Common myeloid progenitor, CD34-positive (primary cell): ENCODE measurements around the gene SLC2A4. TPM values are rescaled to one million over a fixed set of nuclear protein-coding genes. Genes with fewer than 3 reads are reported as not detected.

ENCODE experiments used
- CTCF ChIA-PET: fragments of 350-600 bp; sonication (Branson Sonifier 250); formaldehyde crosslinking; loops from one replicate; lab custom pipeline; 2021; ENCODE audit warnings: antibody characterized with exemption; lab: Charles Lee
- POLR2A ChIA-PET: fragments of 350-600 bp; sonication (Branson Sonifier 250); formaldehyde crosslinking; loops from one replicate; lab custom pipeline; 2021; ENCODE audit warnings: antibody characterized with exemption; lab: Charles Lee
- DNase-seq, 3 donors: peaks; one replicate each; pipeline versions ENCODE4 v3.0.0 to v3.0.0-alpha.2; 2013
- H3K27ac ChIP-seq, 2 experiments: 1 replicate in 1 of 2; 2 replicates in 1 of 2; pipeline ENCODE4 v1.7.0; 2013; ENCODE audit warnings: inconsistent platforms in 2 of 2, low read length in 2 of 2, mild to moderate bottlenecking in 2 of 2, low read depth in 1 of 2, moderate library complexity in 1 of 2; ENCODE audit not compliant: severe bottlenecking in 2 of 2, insufficient read depth in 1 of 2, poor library complexity in 1 of 2
- H3K27me3 ChIP-seq, 5 experiments: replicated peaks in 2 of 5; 1 replicate in 3 of 5; 2 replicates in 2 of 5; pipeline versions ENCODE4 v1.6.1 to v1.7.0; 2013; ENCODE audit warnings: low read length in 4 of 5, mild to moderate bottlenecking in 2 of 5, moderate library complexity in 2 of 5, inconsistent platforms in 1 of 5; ENCODE audit not compliant: insufficient read depth in 5 of 5, control insufficient read depth in 4 of 5
- H3K36me3 ChIP-seq, 4 experiments: 1 replicate in 2 of 4; 2 replicates in 2 of 4; pipeline versions ENCODE4 v1.6.1 to v1.7.0; 2013; ENCODE audit warnings: low read length in 3 of 4, control low read depth in 1 of 4, mild to moderate bottlenecking in 1 of 4; ENCODE audit not compliant: control insufficient read depth in 4 of 4, insufficient read depth in 4 of 4
- H3K4me1 ChIP-seq, 4 experiments: 1 replicate in 3 of 4; 2 replicates in 1 of 4; pipeline versions ENCODE4 v1.6.1 to v1.7.1; 2013; ENCODE audit warnings: low read length in 3 of 4, mild to moderate bottlenecking in 3 of 4, control low read depth in 1 of 4, inconsistent platforms in 1 of 4, moderate library complexity in 1 of 4; ENCODE audit not compliant: control insufficient read depth in 4 of 4, insufficient read depth in 4 of 4; ENCODE audit errors: control extremely low read depth in 1 of 4
- H3K4me3 ChIP-seq, 7 experiments: 1 replicate in 4 of 7; 2 replicates in 3 of 7; pipeline versions ENCODE4 v1.5.1 to v1.7.0; 2013; ENCODE audit warnings: mild to moderate bottlenecking in 7 of 7, low read length in 6 of 7, moderate library complexity in 6 of 7, inconsistent platforms in 2 of 7, low read depth in 2 of 7, control low read depth in 1 of 7; ENCODE audit not compliant: insufficient read depth in 4 of 7, control insufficient read depth in 1 of 7; ENCODE audit errors: extremely low read depth in 1 of 7
- H3K9me3 ChIP-seq, 5 experiments: 1 replicate in 4 of 5; 2 replicates in 1 of 5; pipeline versions ENCODE4 v1.6.1 to v1.7.1; 2013; ENCODE audit warnings: low read length in 4 of 5, mild to moderate bottlenecking in 2 of 5, inconsistent platforms in 1 of 5, low read depth in 1 of 5, moderate library complexity in 1 of 5; ENCODE audit not compliant: control insufficient read depth in 4 of 5, insufficient read depth in 2 of 5; ENCODE audit errors: control extremely low read depth in 1 of 5
- WGBS: methylation state at CpG from one replicate; pipeline ENCODE4 v1.1.5; 2013; ENCODE audit not compliant: insufficient coverage; 5-methylcytosine and 5-hydroxymethylcytosine counted together
- polyA plus RNA-seq: library from polyadenylated mRNA; unstranded; fragments of 120-200 nt; gene quantifications from one replicate; pipeline ENCODE4 v1.2.1, GENCODE V29; 2013

The SLC2A4 gene
- 1.3 TPM for polyA plus RNA-seq

GRCh38 chr17:7281074-7281952, at the start of gene SLC2A4:
TSS of gene SLC2A4 (plus strand) at chr17:7281718. CDS start at chr17:7281935, 217 bp downstream.
- H3K27ac ChIP-seq: no peak within 1 kb of the TSS
- WGBS: 0% methylated on average over 54 of the region's 71 CpGs

DNA sequence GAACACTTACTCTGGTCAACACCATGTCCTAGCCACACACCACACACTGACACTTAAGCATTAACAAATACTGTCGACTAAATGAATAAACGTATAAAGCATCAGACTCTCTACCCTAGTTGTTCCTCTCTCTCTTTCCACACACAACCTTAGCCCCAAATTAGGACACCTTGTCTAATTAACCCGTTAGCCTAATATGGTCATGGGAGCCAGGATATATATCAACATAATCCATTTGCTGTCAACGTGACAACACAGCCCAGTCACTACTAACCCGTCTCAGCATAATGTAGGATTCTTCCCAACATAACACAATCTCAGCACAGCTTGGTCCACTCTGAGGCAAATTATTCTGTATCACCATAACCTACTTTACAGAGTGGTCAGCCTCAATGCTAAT, 49.4 kb upstream of the SLC2A4 start:
- Histone ChIP-seq H3K9me3 (no peaks in the 10 kb centered on the region), H3K4me1 (peaks cover under 1 to 49% (median 33%) of the 10 kb centered on the region in 4 experiments), H3K27ac (no peak overlapping the region), H3K36me3 (peaks cover 4 to 65% (median 36%) of the 10 kb centered on the region in 4 experiments), H3K4me3 (peak overlapping the region in 2 of 7 experiments; percentile 20 to 82), H3K27me3 (no peaks in the 10 kb centered on the region)
- WGBS: 91% methylated on average over 4 of the region's 5 CpGs
- ChIA-PET POLR2A (no interaction called here), CTCF (interaction anchor here (1.2 to 10.2 kb wide), 2 partner anchors 8 to 12 kb away, joined by 3 to 75 read pairs; partner anchors contain the start of genes ACADVL and DLG4)
- no peak for DNase-seq

More at GRCh38 chr17:7281074-7281952, at the start of gene SLC2A4:
- DNase-seq: peak; percentile 85 to 86 (median 86)
- no peaks in the 10 kb centered on the region for H3K9me3 ChIP-seq
- H3K4me3 ChIP-seq: peak within 1 kb of the TSS; percentile 10 to 73 (median 62)
- peaks cover 0 to 5% (median 0%) of the 10 kb centered on the region in 4 experiments for H3K36me3 ChIP-seq
- H3K4me1 ChIP-seq: peaks cover 0 to 38% (median 36%) of the 10 kb centered on the region in 4 experiments
- H3K27me3 ChIP-seq: peaks cover 0 to 2% (median 0%) of the 10 kb centered on the region in 5 experiments
- CTCF ChIA-PET: interaction anchor here (0.9 to 6.5 kb wide), 8 partner anchors 11 to 67 kb away, joined by 3 to 65 read pairs (median 8); partner anchors contain the start of genes ACADVL and ACAP1
- POLR2A ChIA-PET: interaction anchor here (0.6 to 0.9 kb wide), 3 partner anchors 10 to 39 kb away, joined by 3 to 5 read pairs (median 3); no protein-coding TSS in a partner anchor

GRCh38 chr17:7233701-7234082, 47.8 kb upstream of the SLC2A4 start:
- ChIA-PET CTCF (interaction anchor here (0.9 to 10.2 kb wide), 4 partner anchors 8 to 20 kb away, joined by 3 to 75 read pairs (median 5); partner anchors contain the start of genes ACADVL, DLG4 and GABARAP), POLR2A (interaction anchor here (0.7 to 1.9 kb wide), 4 partner anchors 9 to 17 kb away, joined by 3 to 11 read pairs (median 4); partner anchors contain the start of genes ACADVL, DLG4 and GABARAP)
- Histone ChIP-seq H3K9me3 (no peaks in the 10 kb centered on the region), H3K4me1 (peaks cover 5 to 53% (median 38%) of the 10 kb centered on the region in 4 experiments), H3K27ac (peak overlapping the region; percentile 74 to 89), H3K27me3 (no peaks in the 10 kb centered on the region), H3K4me3 (peak overlapping the region; percentile 70 to 97 (median 87)), H3K36me3 (peaks cover 0 to 53% (median 28%) of the 10 kb centered on the region in 4 experiments)
- WGBS: 0% methylated on average over 7 of the region's 9 CpGs
- no peak for DNase-seq

- no peaks in the 10 kb centered on the region for H3K27me3 ChIP-seq
- peak; percentile 94 to 97 (median 97) for DNase-seq
- 0% methylated on average over 62 of the region's 72 CpGs for WGBS
- H3K4me1 ChIP-seq: peaks cover 5 to 53% (median 38%) of the 10 kb centered on the region in 4 experiments
- no peaks in the 10 kb centered on the region for H3K9me3 ChIP-seq
- ChIA-PET CTCF (interaction anchor here (1.1 to 10.2 kb wide), 5 partner anchors 9 to 20 kb away, joined by 3 to 75 read pairs (median 4); partner anchors contain the start of genes ACADVL, DLG4 and GABARAP), POLR2A (interaction anchor here (0.7 to 1.9 kb wide), 4 partner anchors 8 to 16 kb away, joined by 3 to 11 read pairs (median 4); partner anchors contain the start of genes ACADVL, DLG4 and GABARAP)
- peak within 1 kb of the TSS; percentile 74 to 89 for H3K27ac ChIP-seq
- peak within 1 kb of the TSS; percentile 70 to 97 (median 87) for H3K4me3 ChIP-seq
- peaks cover 0 to 47% (median 24%) of the 10 kb centered on the region in 4 experiments for H3K36me3 ChIP-seq
Observed at GRCh38 chr17:7234083-7234951, 47.2 kb upstream of the SLC2A4 start, which contains the start of gene DVL2. TSS of gene DVL2 (minus strand) at chr17:7234517. CDS start at chr17:7234262, 255 bp downstream.

GRCh38 chr17:7235693-7236665, 45.5 kb upstream of the SLC2A4 start:
- Histone ChIP-seq H3K4me3 (no peak overlapping the region), H3K4me1 (peaks cover 15 to 67% (median 52%) of the 10 kb centered on the region in 4 experiments), H3K27ac (peak overlapping the region in 1 of 2 experiments; percentile 89), H3K36me3 (peaks cover 3 to 40% (median 15%) of the 10 kb centered on the region in 4 experiments), H3K9me3 (no peaks in the 10 kb centered on the region), H3K27me3 (no peaks in the 10 kb centered on the region)
- DNase-seq: no peak
- WGBS: 92% methylated on average over 16 of the region's 22 CpGs
- CTCF ChIA-PET: interaction anchor here (1.1 to 10.2 kb wide), 4 partner anchors 11 to 190 kb away, joined by 3 to 75 read pairs (median 3); partner anchors contain the start of genes ACADVL, DLG4 and SLC2A4
- POLR2A ChIA-PET: interaction anchor here (3.9 kb wide), 1 partner anchor 16 kb away, joined by 21 read pairs; the partner anchor contains the start of genes ACADVL and DLG4
